ENCODE measurements around the gene ENPP6. TPM values are rescaled to one million over a fixed set of nuclear protein-coding genes. Genes with fewer than 3 reads are reported as not detected.

The ENPP6 gene
- total and polyA plus RNA-seq, 4 donors = 0.05 to 0.08 (median 0.05) TPM; not detected in 1

DNA sequence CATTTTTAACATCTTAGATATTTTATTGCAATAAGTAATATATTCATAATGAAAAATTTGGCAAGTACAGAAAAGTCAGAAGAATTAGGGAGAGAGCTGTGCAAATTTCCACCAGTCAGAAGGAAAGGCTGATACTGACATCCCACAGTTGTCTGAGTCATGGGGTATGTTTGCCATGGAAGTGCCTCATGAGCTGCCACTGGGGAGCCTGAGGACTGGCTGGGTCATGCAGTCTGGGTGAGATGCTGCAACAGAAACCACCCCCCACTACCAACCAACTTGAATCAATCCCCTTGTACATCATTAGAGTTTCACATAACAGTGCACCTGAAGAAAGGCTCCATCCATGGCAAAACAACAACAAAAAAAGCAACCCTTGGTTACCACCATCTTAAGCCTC lies 45.2 kb upstream of the ENPP6 start:
- H3K36me3 ChIP-seq (ENCODE audit: control insufficient read depth in 4 of 4, insufficient read depth in 3 of 4, low read depth in 1 of 4, low read length in 3 of 4) = no peaks in the 10 kb centered on the region
- no peak for DNase-seq (ENCODE audit: low spot score)
- no peak overlapping the region for H3K4me3 ChIP-seq (ENCODE audit: low read depth in 1 of 3, low read length in 3 of 3)
- TF ChIP-seq YY1 (IDR thresholded peaks at IDR 0.05) (no peak), REST (IDR thresholded peaks at IDR 0.05) (no peak), JUND (IDR thresholded peaks at IDR 0.05) (no peak), FOXA1 (IDR thresholded peaks at IDR 0.05) (no peak), EGR1 (IDR thresholded peaks at IDR 0.05; ENCODE audit: low read depth in 2 of 2) (no peak), RAD21 (IDR thresholded peaks at IDR 0.05) (no peak), HNF4G (IDR thresholded peaks at IDR 0.05) (no peak), TAF1 (conservative IDR thresholded peaks at IDR 0.05) (no peak), SP1 (IDR thresholded peaks at IDR 0.05) (no peak), ATF3 (IDR thresholded peaks at IDR 0.05) (no peak), RXRA (IDR thresholded peaks at IDR 0.05) (no peak), NR2F2 (IDR thresholded peaks at IDR 0.05) (no peak), HNF4A (conservative IDR thresholded peaks at IDR 0.05) (no peak)
- TF ChIP-seq, protein P1, sequence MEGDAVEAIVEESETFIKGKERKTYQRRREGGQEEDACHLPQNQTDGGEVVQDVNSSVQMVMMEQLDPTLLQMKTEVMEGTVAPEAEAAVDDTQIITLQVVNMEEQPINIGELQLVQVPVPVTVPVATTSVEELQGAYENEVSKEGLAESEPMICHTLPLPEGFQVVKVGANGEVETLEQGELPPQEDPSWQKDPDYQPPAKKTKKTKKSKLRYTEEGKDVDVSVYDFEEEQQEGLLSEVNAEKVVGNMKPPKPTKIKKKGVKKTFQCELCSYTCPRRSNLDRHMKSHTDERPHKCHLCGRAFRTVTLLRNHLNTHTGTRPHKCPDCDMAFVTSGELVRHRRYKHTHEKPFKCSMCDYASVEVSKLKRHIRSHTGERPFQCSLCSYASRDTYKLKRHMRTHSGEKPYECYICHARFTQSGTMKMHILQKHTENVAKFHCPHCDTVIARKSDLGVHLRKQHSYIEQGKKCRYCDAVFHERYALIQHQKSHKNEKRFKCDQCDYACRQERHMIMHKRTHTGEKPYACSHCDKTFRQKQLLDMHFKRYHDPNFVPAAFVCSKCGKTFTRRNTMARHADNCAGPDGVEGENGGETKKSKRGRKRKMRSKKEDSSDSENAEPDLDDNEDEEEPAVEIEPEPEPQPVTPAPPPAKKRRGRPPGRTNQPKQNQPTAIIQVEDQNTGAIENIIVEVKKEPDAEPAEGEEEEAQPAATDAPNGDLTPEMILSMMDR (IDR thresholded peaks at IDR 0.05; ENCODE audit: low read depth, low read length, missing input control) = no peak
- TF ChIP-seq, protein P2, sequence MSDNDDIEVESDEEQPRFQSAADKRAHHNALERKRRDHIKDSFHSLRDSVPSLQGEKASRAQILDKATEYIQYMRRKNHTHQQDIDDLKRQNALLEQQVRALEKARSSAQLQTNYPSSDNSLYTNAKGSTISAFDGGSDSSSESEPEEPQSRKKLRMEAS (IDR thresholded peaks at IDR 0.05) = no peak
- TF ChIP-seq, protein P3, sequence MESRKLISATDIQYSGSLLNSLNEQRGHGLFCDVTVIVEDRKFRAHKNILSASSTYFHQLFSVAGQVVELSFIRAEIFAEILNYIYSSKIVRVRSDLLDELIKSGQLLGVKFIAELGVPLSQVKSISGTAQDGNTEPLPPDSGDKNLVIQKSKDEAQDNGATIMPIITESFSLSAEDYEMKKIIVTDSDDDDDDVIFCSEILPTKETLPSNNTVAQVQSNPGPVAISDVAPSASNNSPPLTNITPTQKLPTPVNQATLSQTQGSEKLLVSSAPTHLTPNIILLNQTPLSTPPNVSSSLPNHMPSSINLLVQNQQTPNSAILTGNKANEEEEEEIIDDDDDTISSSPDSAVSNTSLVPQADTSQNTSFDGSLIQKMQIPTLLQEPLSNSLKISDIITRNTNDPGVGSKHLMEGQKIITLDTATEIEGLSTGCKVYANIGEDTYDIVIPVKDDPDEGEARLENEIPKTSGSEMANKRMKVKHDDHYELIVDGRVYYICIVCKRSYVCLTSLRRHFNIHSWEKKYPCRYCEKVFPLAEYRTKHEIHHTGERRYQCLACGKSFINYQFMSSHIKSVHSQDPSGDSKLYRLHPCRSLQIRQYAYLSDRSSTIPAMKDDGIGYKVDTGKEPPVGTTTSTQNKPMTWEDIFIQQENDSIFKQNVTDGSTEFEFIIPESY (IDR thresholded peaks at IDR 0.05) = no peak
- peaks cover 0 to 2% (median 0%) of the 10 kb centered on the region in 4 donors for H3K4me1 ChIP-seq (ENCODE audit: control insufficient read depth in 4 of 4, insufficient read depth in 4 of 4, low read length in 3 of 4)
- no peaks in the 10 kb centered on the region for H3K27me3 ChIP-seq (ENCODE audit: control insufficient read depth in 4 of 4, insufficient read depth in 4 of 4, low read length in 3 of 4)
- H3K27ac ChIP-seq (ENCODE audit: low read depth in 1 of 2, low read length in 2 of 2) = no peak overlapping the region
- no peaks in the 10 kb centered on the region for H3K9me3 ChIP-seq (ENCODE audit: control insufficient read depth in 4 of 4, low read length in 3 of 4)
- H3K9ac ChIP-seq (ENCODE audit: low read depth in 1 of 2, low read length in 2 of 2) = no peak overlapping the region

GRCh38 chr4:184261246-184261645 lies 43.6 kb upstream of the ENPP6 start:
- no peaks in the 10 kb centered on the region for H3K27me3 ChIP-seq (ENCODE audit: control insufficient read depth in 4 of 4, insufficient read depth in 4 of 4, low read length in 3 of 4)

More at GRCh38 chr4:184261246-184261645, 43.6 kb upstream of the ENPP6 start:
- Histone ChIP-seq H3K4me1 (ENCODE audit: control insufficient read depth in 4 of 4, insufficient read depth in 4 of 4, low read length in 3 of 4) (peaks cover 0 to 2% (median 0%) of the 10 kb centered on the region in 4 donors), H3K27ac (ENCODE audit: low read depth in 1 of 2, low read length in 2 of 2) (no peak overlapping the region), H3K36me3 (ENCODE audit: control insufficient read depth in 4 of 4, insufficient read depth in 3 of 4, low read depth in 1 of 4, low read length in 3 of 4) (no peaks in the 10 kb centered on the region), H3K4me3 (ENCODE audit: low read depth in 1 of 3, low read length in 3 of 3) (no peak overlapping the region), H3K9ac (ENCODE audit: low read depth in 1 of 2, low read length in 2 of 2) (no peak overlapping the region), H3K9me3 (ENCODE audit: control insufficient read depth in 4 of 4, low read length in 3 of 4) (no peaks in the 10 kb centered on the region)
- no peak for DNase-seq (ENCODE audit: low spot score)
- no peak for TF ChIP-seq HNF4A (conservative IDR thresholded peaks at IDR 0.05)
- TF ChIP-seq GABPA (IDR thresholded peaks at IDR 0.05 in 1 of 2, conservative IDR thresholded peaks at IDR 0.05 in 1 of 2) = no peak
- TF ChIP-seq RXRA (IDR thresholded peaks at IDR 0.05) = no peak
- TF ChIP-seq TAF1 (conservative IDR thresholded peaks at IDR 0.05) = no peak
- no peak for TF ChIP-seq HNF4G (IDR thresholded peaks at IDR 0.05)
- TF ChIP-seq, protein P2 (IDR thresholded peaks at IDR 0.05) = no peak
- TF ChIP-seq FOXA2 (IDR thresholded peaks at IDR 0.05) = no peak
- TF ChIP-seq, protein P1 (IDR thresholded peaks at IDR 0.05; ENCODE audit: low read depth, low read length, missing input control) = no peak
- no peak for TF ChIP-seq YY1 (IDR thresholded peaks at IDR 0.05)
- 81% methylated on average over 5 of the region's 5 CpGs for WGBS
